GM12891 (cell line): ENCODE measurements around the gene POLR2E.
A peak's percentile ranks its signal among the peaks of the same experiment; 100 is the strongest.

Experiments used
- DNase-seq: peaks from one replicate; pipeline ENCODE4 v3.0.0; 2011; ENCODE audit warnings: low spot score; ENCODE audit not compliant: insufficient read length
- FAIRE-seq: peaks from 2 replicates; lab custom pipeline; 2011; peaks lifted over from hg19 to GRCh38; lab: Jason Lieb, UNC
- PAX5 ChIP-seq: IDR thresholded peaks from 2 replicates; pipeline ENCODE4 v1.6.1; 2011; ENCODE audit warnings: low read length, moderate library complexity, mild to moderate bottlenecking; ENCODE audit not compliant: insufficient read depth, severe bottlenecking
- POLR2A ChIP-seq: IDR thresholded peaks from 2 replicates; pipeline ENCODE4 v1.6.1; 2011; ENCODE audit warnings: low read depth, low read length, control low read depth
- POLR2AphosphoS5 ChIP-seq: IDR thresholded peaks from 2 replicates; pipeline ENCODE4 v1.6.1; 2011; ENCODE audit warnings: low read depth, low read length, control low read depth
- POU2F2 ChIP-seq: IDR thresholded peaks from 2 replicates; pipeline ENCODE4 v1.6.1; 2011; ENCODE audit warnings: low read depth, mild to moderate bottlenecking, control low read depth, low read length, moderate library complexity
- SPI1 ChIP-seq: IDR thresholded peaks from 2 replicates; pipeline ENCODE4 v1.6.1; 2011; ENCODE audit warnings: low read depth, low read length, control low read depth
- TAF1 ChIP-seq: IDR thresholded peaks from 2 replicates; pipeline ENCODE4 v1.6.1; 2011; ENCODE audit warnings: low read depth, low read length, control low read depth

Gene POLR2E

GRCh38 chr19:1086613-1087012 lies 8.6 kb downstream of the POLR2E start:
- FAIRE-seq (peak; percentile 58), DNase-seq (no peak)
- TF ChIP-seq TAF1 (no peak), POU2F2 (no peak), PAX5 (no peak), SPI1 (no peak), POLR2AphosphoS5 (no peak), POLR2A (no peak; the same call in 1 of the 2 replicates)

- TF ChIP-seq POLR2AphosphoS5: no peak; the same call in 1 of the 2 replicates
- no peak; the same call in 1 of the 2 replicates for TF ChIP-seq POLR2A
- TF ChIP-seq PAX5: no peak
- TF ChIP-seq SPI1: no peak
- no peak for TF ChIP-seq POU2F2
- no peak for TF ChIP-seq TAF1
- FAIRE-seq: no peak
- DNase-seq: no peak
Observed at GRCh38 chr19:1085676-1086442, 9.3 kb downstream of the POLR2E start.

GRCh38 chr19:1085053-1085658 lies 10.0 kb downstream of the POLR2E start:
- FAIRE-seq (no peak), DNase-seq (no peak)
- TF ChIP-seq POLR2AphosphoS5: 0 out of 2 replicates have a peak, but pooled peaks have one; percentile 51
- no peak for TF ChIP-seq PAX5
- no peak for TF ChIP-seq TAF1
- TF ChIP-seq POLR2A: 0 out of 2 replicates have a peak, but pooled peaks have one; percentile 33
- TF ChIP-seq POU2F2: 0 out of 2 replicates have a peak, but pooled peaks have one; percentile 35
- TF ChIP-seq SPI1: no peak

- TF ChIP-seq SPI1: no peak
- TF ChIP-seq POLR2AphosphoS5: 0 out of 2 replicates have a peak, but pooled peaks have one; percentile 24
- DNase-seq (no peak), FAIRE-seq (peak; percentile 58)
Observed at GRCh38 chr19:1084024-1084868, 10.9 kb downstream of the POLR2E start.

GRCh38 chr19:1082928-1083816 lies 12.0 kb downstream of the POLR2E start:
- DNase-seq: no peak

GRCh38 chr19:1082165-1082927 lies 12.8 kb downstream of the POLR2E start:
- TF ChIP-seq POLR2A (no peak), POU2F2 (no peak), POLR2AphosphoS5 (no peak), SPI1 (no peak), PAX5 (no peak), TAF1 (no peak)
- FAIRE-seq (peak; percentile 86), DNase-seq (peak; percentile 87)

More at GRCh38 chr19:1082928-1083816, 12.0 kb downstream of the POLR2E start:
- TF ChIP-seq POU2F2 (0 out of 2 replicates have a peak, but pooled peaks have one; percentile 49), SPI1 (no peak), POLR2A (no peak), TAF1 (no peak), PAX5 (no peak)
- no peak for FAIRE-seq

GRCh38 chr19:1081301-1082164 lies 13.6 kb downstream of the POLR2E start:
- no peak for TF ChIP-seq SPI1
- no peak for TF ChIP-seq POLR2AphosphoS5
- no peak for TF ChIP-seq TAF1
- no peak for TF ChIP-seq POU2F2
- no peak for TF ChIP-seq PAX5
- no peak for TF ChIP-seq POLR2A
- no peak for DNase-seq
- FAIRE-seq: no peak
